Loucy (cell line): ENCODE results near the gene GPR55.

Source experiments
- H2AFZ ChIP-seq: fragments of 200-600 bp; sonication (generic); 2 replicates; pipeline ENCODE4 v1.6.0; 2016; ENCODE audit warnings: antibody characterized with exemption, mild to moderate bottlenecking, low read length, moderate library complexity
- H3F3A ChIP-seq: fragments of 200-600 bp; 2 replicates; pipeline ENCODE4 v1.6.0; 2016; ENCODE audit warnings: antibody characterized with exemption, low read depth, mild to moderate bottlenecking
- H3K27me3 ChIP-seq: fragments of 200-600 bp; sonication (generic); 2 replicates; pipeline ENCODE4 v1.6.1; 2014; ENCODE audit warnings: low read length, mild to moderate bottlenecking; ENCODE audit not compliant: insufficient read depth, poor library complexity, severe bottlenecking
- H3K36me3 ChIP-seq: fragments of 200-600 bp; sonication (generic); 2 replicates; pipeline ENCODE4 v1.6.1; 2016; ENCODE audit warnings: low read length; ENCODE audit not compliant: insufficient read depth
- H3K4me1 ChIP-seq: fragments of 200-600 bp; sonication (generic); 2 replicates; pipeline ENCODE4 v1.5.1; 2014; ENCODE audit warnings: low read length, mild to moderate bottlenecking; ENCODE audit not compliant: insufficient read depth, poor library complexity, severe bottlenecking
- H3K4me2 ChIP-seq: fragments of 200-600 bp; sonication (generic); 2 replicates; pipeline ENCODE4 v1.6.0; 2014; ENCODE audit warnings: antibody characterized with exemption, low read length, low read depth, mild to moderate bottlenecking; ENCODE audit not compliant: poor library complexity, severe bottlenecking
- H3K4me3 ChIP-seq: fragments of 200-600 bp; sonication (generic); 2 replicates; pipeline ENCODE4 v1.5.1; 2014; ENCODE audit warnings: low read length, mild to moderate bottlenecking, mixed read lengths; ENCODE audit not compliant: poor library complexity, severe bottlenecking
- H3K79me2 ChIP-seq: fragments of 200-600 bp; sonication (generic); 2 replicates; pipeline ENCODE4 v1.6.1; 2014; ENCODE audit warnings: low read length; ENCODE audit not compliant: insufficient read depth
- H3K9ac ChIP-seq: fragments of 200-600 bp; sonication (generic); 2 replicates; pipeline ENCODE4 v1.6.0; 2014; ENCODE audit warnings: mild to moderate bottlenecking, low read depth, low read length, moderate library complexity; ENCODE audit not compliant: poor library complexity, severe bottlenecking
- H3K9me2 ChIP-seq: fragments of 200-600 bp; sonication (generic); replicated peaks from 2 replicates; pipeline ENCODE4 v1.6.1; 2016; ENCODE audit warnings: low read depth, low read length, mixed read lengths
- H3K9me3 ChIP-seq: fragments of 200-600 bp; sonication (generic); 2 replicates; pipeline ENCODE4 v1.6.1; 2014; ENCODE audit warnings: mild to moderate bottlenecking, antibody characterized with exemption, low read length, low read depth; ENCODE audit not compliant: insufficient read depth
- H4K20me1 ChIP-seq: fragments of 200-600 bp; sonication (generic); 2 replicates; pipeline ENCODE4 v1.6.0; 2014; ENCODE audit warnings: antibody characterized with exemption, low read length, mild to moderate bottlenecking; ENCODE audit not compliant: insufficient read depth, poor library complexity, severe bottlenecking
- EZH2phosphoT487 ChIP-seq: fragments of 200-600 bp; IDR thresholded peaks from 2 replicates; pipeline ENCODE4 v1.6.1; 2018; ENCODE audit warnings: antibody characterized with exemption, mild to moderate bottlenecking, moderate library complexity, borderline replicate concordance
- TF ChIP-seq, protein P1 (sequence below): fragments of 200-600 bp; sonication (generic); conservative IDR thresholded peaks from 2 replicates; pipeline ENCODE4 v1.5.1; 2014; ENCODE audit warnings: mild to moderate bottlenecking, antibody characterized with exemption, low read length

GPR55 gene

GRCh38 chr2:230898016-230898712, 26.9 kb downstream of the GPR55 start:
- Histone ChIP-seq H3K79me2 (no peaks in the 10 kb centered on the region), H3K4me1 (no peaks in the 10 kb centered on the region), H3K4me3 (no peak overlapping the region), H3K9ac (no peak overlapping the region), H3K9me2 (no peaks in the 10 kb centered on the region), H3K27me3 (no peaks in the 10 kb centered on the region), H4K20me1 (no peaks in the 10 kb centered on the region), H3K9me3 (no peaks in the 10 kb centered on the region), H2AFZ (no peak overlapping the region), H3F3A (no peaks in the 10 kb centered on the region), H3K36me3 (no peaks in the 10 kb centered on the region), H3K4me2 (no peak overlapping the region)
- TF ChIP-seq, protein P1, sequence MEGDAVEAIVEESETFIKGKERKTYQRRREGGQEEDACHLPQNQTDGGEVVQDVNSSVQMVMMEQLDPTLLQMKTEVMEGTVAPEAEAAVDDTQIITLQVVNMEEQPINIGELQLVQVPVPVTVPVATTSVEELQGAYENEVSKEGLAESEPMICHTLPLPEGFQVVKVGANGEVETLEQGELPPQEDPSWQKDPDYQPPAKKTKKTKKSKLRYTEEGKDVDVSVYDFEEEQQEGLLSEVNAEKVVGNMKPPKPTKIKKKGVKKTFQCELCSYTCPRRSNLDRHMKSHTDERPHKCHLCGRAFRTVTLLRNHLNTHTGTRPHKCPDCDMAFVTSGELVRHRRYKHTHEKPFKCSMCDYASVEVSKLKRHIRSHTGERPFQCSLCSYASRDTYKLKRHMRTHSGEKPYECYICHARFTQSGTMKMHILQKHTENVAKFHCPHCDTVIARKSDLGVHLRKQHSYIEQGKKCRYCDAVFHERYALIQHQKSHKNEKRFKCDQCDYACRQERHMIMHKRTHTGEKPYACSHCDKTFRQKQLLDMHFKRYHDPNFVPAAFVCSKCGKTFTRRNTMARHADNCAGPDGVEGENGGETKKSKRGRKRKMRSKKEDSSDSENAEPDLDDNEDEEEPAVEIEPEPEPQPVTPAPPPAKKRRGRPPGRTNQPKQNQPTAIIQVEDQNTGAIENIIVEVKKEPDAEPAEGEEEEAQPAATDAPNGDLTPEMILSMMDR, result no peak
- no peak for TF ChIP-seq EZH2phosphoT487

- Histone ChIP-seq H4K20me1 (no peaks in the 10 kb centered on the region), H3K79me2 (no peaks in the 10 kb centered on the region), H3F3A (no peaks in the 10 kb centered on the region), H3K36me3 (no peaks in the 10 kb centered on the region), H3K9me2 (no peaks in the 10 kb centered on the region), H3K4me3 (no peak overlapping the region), H3K9ac (no peak overlapping the region), H3K4me1 (no peaks in the 10 kb centered on the region), H3K9me3 (no peaks in the 10 kb centered on the region), H3K27me3 (no peaks in the 10 kb centered on the region), H2AFZ (no peak overlapping the region), H3K4me2 (no peak overlapping the region)
- TF ChIP-seq, protein P1, result no peak
- no peak for TF ChIP-seq EZH2phosphoT487
These were observed 28.5 kb downstream of the GPR55 start for GRCh38 chr2:230896346-230897115.

- Histone ChIP-seq H3K36me3 (no peaks in the 10 kb centered on the region), H2AFZ (no peak overlapping the region), H3K9ac (no peak overlapping the region), H3F3A (no peaks in the 10 kb centered on the region), H3K4me3 (no peak overlapping the region), H3K9me3 (no peaks in the 10 kb centered on the region), H3K4me1 (no peaks in the 10 kb centered on the region), H3K9me2 (no peaks in the 10 kb centered on the region), H3K4me2 (no peak overlapping the region), H3K27me3 (no peaks in the 10 kb centered on the region), H4K20me1 (no peaks in the 10 kb centered on the region), H3K79me2 (no peaks in the 10 kb centered on the region)
- TF ChIP-seq EZH2phosphoT487, result no peak
- TF ChIP-seq, protein P1, result no peak
These were observed 29.3 kb downstream of the GPR55 start for GRCh38 chr2:230895536-230896345.
